Adrenal gland (tissue), 12 donors: ENCODE data around the gene COL24A1. TPM values are rescaled to one million over a fixed set of nuclear protein-coding genes. Genes with fewer than 3 reads are reported as not detected.
"Not testable (repeated sequence)": the region's sequence is repeated elsewhere in the genome, so short reads cannot be mapped to it uniquely, and the experiment has no call there.

Experiments
- DNase-seq, 7 donors: peaks; one replicate each; pipeline ENCODE4 v3.0.0-alpha.2; 2019 to 2020
- H3K27ac ChIP-seq, 5 donors: fragments of 200-600 bp; sonication (generic) in 4 of 5; 1 replicate in 3 of 5; 2 replicates in 2 of 5; pipeline versions ENCODE4 v1.5.1 to v1.8.0; 2016 to 2020; ENCODE audit warnings: mild to moderate bottlenecking in 1 of 5
- H3K27me3 ChIP-seq: fragments of 200-600 bp; 2 replicates; pipeline ENCODE4 v1.8.0; 2021
- H3K36me3 ChIP-seq, 2 donors: fragments of 200-600 bp; replicated peaks in 1 of 2; 1 replicate in 1 of 2; 2 replicates in 1 of 2; pipeline versions ENCODE4 v1.5.1 to v1.8.0; 2018 to 2022
- H3K4me1 ChIP-seq, 2 donors: fragments of 200-600 bp; replicated peaks in 1 of 2; 1 replicate in 1 of 2; 2 replicates in 1 of 2; pipeline versions ENCODE4 v1.5.1 to v1.8.0; 2018 to 2021
- H3K4me3 ChIP-seq, 4 donors: fragments of 200-600 bp; sonication (generic) in 3 of 4; one replicate each; pipeline ENCODE4 v1.5.1; 2016 to 2018
- H3K9me3 ChIP-seq, 3 donors: fragments of 200-600 bp; sonication (generic) in 1 of 3; replicated peaks in 1 of 3; 1 replicate in 2 of 3; 2 replicates in 1 of 3; pipeline versions ENCODE4 v1.5.1 to v1.8.0; 2016 to 2021
- POLR2A ChIP-seq, 2 donors: fragments of 450-650 bp; IDR thresholded peaks; one replicate each; pipeline ENCODE4 v1.6.1; 2017; ENCODE audit warnings: antibody characterized with exemption in 2 of 2, mild to moderate bottlenecking in 2 of 2, moderate library complexity in 1 of 2
- WGBS, 4 donors: extraction: QIAGEN DNeasy Blood & Tissue Kit in 2 of 4; methylation state at CpG; one replicate each; pipeline versions ENCODE4 v1.1.5 to v1.1.7; 2013 to 2017; 5-methylcytosine and 5-hydroxymethylcytosine counted together
- intact Hi-C, 2 donors: fragments of 100-400 bp; cut with DNase I; formaldehyde crosslinking; loops; one replicate each; pipeline versions ENCODE4 v1.14.1 to v1.15.0; 2022 to 2023
- polyA plus RNA-seq, 3 donors: library from polyadenylated mRNA; stranded (reverse); fragments of 200-250 nt in 2 of 3; fragments of 350-450 nt in 1 of 3; fragmentation: Illumina TruSeq in 1 of 3; extraction: RNeasy Lipid Tissue Mini Kit (QIAGEN cat#74804) in 1 of 3; gene quantifications; one replicate each; pipeline ENCODE4 v1.2.3, GENCODE V29; 2013 to 2014
- total RNA-seq, 9 donors: library from RNA; depleted of rRNA in 4 of 9; stranded (reverse); fragments of >200 nt in 4 of 9; fragments of 120-200 nt in 1 of 9; fragmentation: NEBNext Ultra II Directional in 1 of 9; extraction: Animal tissue kit (Norgen Biotek cat#: 25700) in 1 of 9; gene quantifications; one replicate each; pipeline versions ENCODE4 v1.1.0 to v1.2.4, GENCODE V29; 2013 to 2023
- TF ChIP-seq, protein P1 (sequence below), 6 experiments: fragments of 450-650 bp in 4 of 6; fragments of 200-600 bp in 2 of 6; sonication (generic) in 1 of 6; IDR thresholded peaks; 1 replicate in 5 of 6; 2 replicates in 1 of 6; pipeline versions ENCODE4 v1.5.1 to v1.8.0; 2016 to 2021; ENCODE audit warnings: antibody characterized with exemption in 6 of 6, mild to moderate bottlenecking in 2 of 6, moderate library complexity in 1 of 6
- donor health status: healthy with polysubstance abuse.
- donor health status: Bipolar disorder and iron deficiency.
- donor health status: DM: yes; HTN: yes; CAD: no.
- donor health status: DM: no; HTN: no; CAD: no.
- donor health status: DM: no; HTN: no; CAD: no.
- donor health status: DM: yes; HTN: yes; CAD: no.

Gene COL24A1
- total and polyA plus RNA-seq, 12 donors, result 0.02 to 0.50 (median 0.11) TPM; not detected in 3

DNA sequence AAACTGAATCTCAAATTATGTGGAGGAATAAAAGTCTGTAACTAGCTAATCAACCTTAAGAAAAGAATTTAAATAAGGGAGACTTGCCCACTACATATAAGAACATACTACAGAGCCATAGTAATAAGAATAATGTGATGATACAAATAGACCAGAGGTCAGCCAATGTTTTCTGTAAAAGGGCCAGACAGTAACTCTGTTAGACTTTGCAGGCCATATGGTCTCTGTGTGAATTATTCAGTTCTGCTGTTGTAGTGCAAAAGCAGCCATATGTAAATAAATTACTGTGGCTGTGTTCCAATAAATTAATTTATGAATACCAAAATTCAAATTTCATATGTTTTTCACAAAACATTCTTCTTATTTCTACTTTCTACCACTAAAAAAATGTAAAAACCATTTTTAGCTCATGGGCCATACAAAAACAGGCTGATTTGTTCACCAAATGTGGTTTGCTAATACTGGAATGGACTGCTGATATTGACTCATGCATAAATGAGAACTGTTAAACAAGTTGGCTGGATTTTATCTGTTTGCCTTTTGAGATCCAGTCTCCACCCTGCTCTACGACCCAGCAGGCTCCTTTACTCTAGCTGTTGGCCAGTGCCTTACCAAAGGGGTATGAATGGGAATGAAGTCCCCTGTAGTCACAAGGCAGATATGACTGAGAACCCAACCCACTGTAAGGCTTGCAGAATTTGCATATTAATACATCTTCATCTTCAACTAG, 350.2 kb downstream of the COL24A1 start:
- WGBS, 4 donors, result 60 to 77% (median 67%) methylated on average over 1 of the region's 1 CpG
- no peaks in the 10 kb centered on the region for H3K4me1 ChIP-seq
- H3K4me3 ChIP-seq, result no peak overlapping the region
- H3K36me3 ChIP-seq, result no peaks in the 10 kb centered on the region
- H3K9me3 ChIP-seq, result no peaks in the 10 kb centered on the region
- H3K27ac ChIP-seq, result no peak overlapping the region
- no peaks in the 10 kb centered on the region for H3K27me3 ChIP-seq
- TF ChIP-seq, protein P1, sequence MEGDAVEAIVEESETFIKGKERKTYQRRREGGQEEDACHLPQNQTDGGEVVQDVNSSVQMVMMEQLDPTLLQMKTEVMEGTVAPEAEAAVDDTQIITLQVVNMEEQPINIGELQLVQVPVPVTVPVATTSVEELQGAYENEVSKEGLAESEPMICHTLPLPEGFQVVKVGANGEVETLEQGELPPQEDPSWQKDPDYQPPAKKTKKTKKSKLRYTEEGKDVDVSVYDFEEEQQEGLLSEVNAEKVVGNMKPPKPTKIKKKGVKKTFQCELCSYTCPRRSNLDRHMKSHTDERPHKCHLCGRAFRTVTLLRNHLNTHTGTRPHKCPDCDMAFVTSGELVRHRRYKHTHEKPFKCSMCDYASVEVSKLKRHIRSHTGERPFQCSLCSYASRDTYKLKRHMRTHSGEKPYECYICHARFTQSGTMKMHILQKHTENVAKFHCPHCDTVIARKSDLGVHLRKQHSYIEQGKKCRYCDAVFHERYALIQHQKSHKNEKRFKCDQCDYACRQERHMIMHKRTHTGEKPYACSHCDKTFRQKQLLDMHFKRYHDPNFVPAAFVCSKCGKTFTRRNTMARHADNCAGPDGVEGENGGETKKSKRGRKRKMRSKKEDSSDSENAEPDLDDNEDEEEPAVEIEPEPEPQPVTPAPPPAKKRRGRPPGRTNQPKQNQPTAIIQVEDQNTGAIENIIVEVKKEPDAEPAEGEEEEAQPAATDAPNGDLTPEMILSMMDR (IDR thresholded peaks at IDR 0.05), result no peak
- TF ChIP-seq POLR2A (IDR thresholded peaks at IDR 0.05), result no peak
- no peak for DNase-seq
- intact Hi-C loops, result no loop called here

DNA sequence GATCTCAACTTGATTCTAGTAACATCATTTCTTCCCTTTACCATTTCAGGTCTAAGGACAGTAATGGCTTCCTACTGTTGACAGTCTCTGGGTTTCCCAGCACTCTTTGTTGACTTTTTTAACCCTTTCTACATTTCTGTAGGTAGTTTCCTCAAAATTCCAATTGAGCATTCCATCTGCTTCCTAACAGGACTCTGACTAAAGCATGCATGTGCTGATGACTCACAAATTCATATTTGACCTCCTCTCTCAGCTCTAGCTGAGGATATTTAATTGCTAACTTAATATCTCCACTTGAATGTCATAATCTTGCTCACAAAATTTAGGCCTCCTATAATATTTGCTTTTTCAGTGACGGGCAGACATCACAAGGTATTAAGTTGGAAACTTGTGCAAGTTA, 355.1 kb downstream of the COL24A1 start:
- no peak overlapping the region for H3K4me3 ChIP-seq
- no peak for DNase-seq
- H3K9me3 ChIP-seq, result no peaks in the 10 kb centered on the region
- 78 to 93% (median 83%) methylated on average over 1 of the region's 1 CpG for WGBS, 4 donors
- H3K27ac ChIP-seq, result no peak overlapping the region
- intact Hi-C loops, result no loop called here
- TF ChIP-seq, protein P1 (IDR thresholded peaks at IDR 0.05), result no peak
- TF ChIP-seq POLR2A (IDR thresholded peaks at IDR 0.05), result no peak
- no peaks in the 10 kb centered on the region for H3K36me3 ChIP-seq
- no peaks in the 10 kb centered on the region for H3K27me3 ChIP-seq
- no peaks in the 10 kb centered on the region for H3K4me1 ChIP-seq

DNA sequence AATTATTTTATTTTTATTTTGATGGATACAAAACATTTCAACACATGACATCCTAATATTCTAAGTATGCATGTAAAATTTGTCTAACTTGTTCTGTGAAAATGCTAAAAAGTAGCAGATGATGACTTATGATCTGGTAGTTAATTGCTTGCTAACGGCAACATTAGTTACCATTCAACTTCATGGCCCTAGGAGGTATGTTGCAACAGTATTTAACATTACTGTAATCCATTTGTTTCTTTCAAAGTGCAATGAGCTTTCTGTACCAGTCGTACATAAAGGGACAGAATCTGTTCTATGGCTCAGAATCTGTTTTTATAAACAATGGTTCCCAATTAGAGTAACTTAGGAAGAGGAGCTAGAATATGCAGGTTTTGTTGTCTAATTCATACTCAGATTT, 356.8 kb downstream of the COL24A1 start:
- H3K4me1 ChIP-seq, result no peaks in the 10 kb centered on the region
- 59 to 74% (median 72%) methylated on average over 2 of the region's 2 CpGs for WGBS, 4 donors
- no peaks in the 10 kb centered on the region for H3K36me3 ChIP-seq
- no peak overlapping the region for H3K4me3 ChIP-seq
- no peaks in the 10 kb centered on the region for H3K9me3 ChIP-seq
- intact Hi-C loops, result no loop called here
- no peaks in the 10 kb centered on the region for H3K27me3 ChIP-seq
- no peak overlapping the region for H3K27ac ChIP-seq
- TF ChIP-seq, protein P1 (IDR thresholded peaks at IDR 0.05), result no peak
- no peak for TF ChIP-seq POLR2A (IDR thresholded peaks at IDR 0.05)
- DNase-seq, result no peak

DNA sequence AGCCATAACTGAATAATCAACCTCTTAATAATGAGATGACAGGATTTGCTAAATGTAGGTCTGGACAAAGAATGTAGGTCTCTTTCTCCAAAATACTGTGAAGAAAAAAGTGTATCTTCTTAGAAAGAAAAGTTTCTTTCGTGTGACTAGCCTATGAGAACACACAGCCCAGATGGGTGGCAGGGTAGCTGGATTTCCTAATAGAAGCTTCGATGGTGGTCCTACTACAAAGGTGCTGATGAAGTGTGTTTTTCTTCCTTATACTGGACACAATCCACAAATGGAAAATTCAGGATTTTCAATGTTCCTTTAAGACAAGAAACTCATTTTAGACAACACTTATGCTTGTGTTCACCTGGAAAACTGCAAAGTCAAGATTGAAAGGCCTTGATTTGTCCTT, 358.2 kb downstream of the COL24A1 start:
- no peak for TF ChIP-seq POLR2A (IDR thresholded peaks at IDR 0.05)
- TF ChIP-seq, protein P1 (IDR thresholded peaks at IDR 0.05), result no peak
- no peaks in the 10 kb centered on the region for H3K9me3 ChIP-seq
- H3K4me3 ChIP-seq, result no peak overlapping the region
- no peak for DNase-seq
- no peaks in the 10 kb centered on the region for H3K27me3 ChIP-seq
- WGBS, 4 donors, result 47 to 79% (median 72%) methylated on average over 2 of the region's 2 CpGs
- no peak overlapping the region for H3K27ac ChIP-seq
- intact Hi-C loops, result no loop called here
- H3K36me3 ChIP-seq, result no peaks in the 10 kb centered on the region
- H3K4me1 ChIP-seq, result no peaks in the 10 kb centered on the region

DNA sequence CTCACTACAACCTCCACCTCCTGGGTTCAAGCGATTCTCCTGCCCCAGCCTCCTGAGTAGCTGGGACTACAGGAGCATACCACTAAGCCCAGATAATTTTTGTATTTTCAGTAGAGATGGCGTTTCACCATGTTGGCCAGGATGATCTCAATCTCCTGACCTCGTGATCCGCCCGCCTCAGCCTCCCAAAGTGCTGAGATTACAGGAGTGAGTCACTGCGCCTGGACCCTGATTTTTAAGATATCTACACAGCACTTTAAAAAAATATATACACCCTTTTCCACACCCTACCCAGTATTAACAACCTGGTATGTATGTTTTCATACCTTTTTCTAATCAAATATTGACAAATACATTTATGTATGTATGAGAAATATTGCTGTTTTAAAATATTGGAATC, 379.6 kb downstream of the COL24A1 start:
- H3K4me3 ChIP-seq, H3K36me3 ChIP-seq, H3K27ac ChIP-seq, intact Hi-C loops, DNase-seq, H3K9me3 ChIP-seq, H3K4me1 ChIP-seq, H3K27me3 ChIP-seq: not testable (repeated sequence)
- 85 to 91% (median 88%) methylated on average over 6 of the region's 6 CpGs for WGBS, 4 donors
